HUDEP-2 (cell line): ENCODE measurements around the gene PPIA.
A peak's percentile ranks its signal among the peaks of the same experiment; 100 is the strongest.

Source experiments
- DNase-seq, 76 experiments: peaks; one replicate each; lab custom pipeline; 2025; ENCODE audit not compliant: unreplicated experiment in 76 of 76; lab: John Stamatoyannopoulos, UW

The PPIA gene

DNA sequence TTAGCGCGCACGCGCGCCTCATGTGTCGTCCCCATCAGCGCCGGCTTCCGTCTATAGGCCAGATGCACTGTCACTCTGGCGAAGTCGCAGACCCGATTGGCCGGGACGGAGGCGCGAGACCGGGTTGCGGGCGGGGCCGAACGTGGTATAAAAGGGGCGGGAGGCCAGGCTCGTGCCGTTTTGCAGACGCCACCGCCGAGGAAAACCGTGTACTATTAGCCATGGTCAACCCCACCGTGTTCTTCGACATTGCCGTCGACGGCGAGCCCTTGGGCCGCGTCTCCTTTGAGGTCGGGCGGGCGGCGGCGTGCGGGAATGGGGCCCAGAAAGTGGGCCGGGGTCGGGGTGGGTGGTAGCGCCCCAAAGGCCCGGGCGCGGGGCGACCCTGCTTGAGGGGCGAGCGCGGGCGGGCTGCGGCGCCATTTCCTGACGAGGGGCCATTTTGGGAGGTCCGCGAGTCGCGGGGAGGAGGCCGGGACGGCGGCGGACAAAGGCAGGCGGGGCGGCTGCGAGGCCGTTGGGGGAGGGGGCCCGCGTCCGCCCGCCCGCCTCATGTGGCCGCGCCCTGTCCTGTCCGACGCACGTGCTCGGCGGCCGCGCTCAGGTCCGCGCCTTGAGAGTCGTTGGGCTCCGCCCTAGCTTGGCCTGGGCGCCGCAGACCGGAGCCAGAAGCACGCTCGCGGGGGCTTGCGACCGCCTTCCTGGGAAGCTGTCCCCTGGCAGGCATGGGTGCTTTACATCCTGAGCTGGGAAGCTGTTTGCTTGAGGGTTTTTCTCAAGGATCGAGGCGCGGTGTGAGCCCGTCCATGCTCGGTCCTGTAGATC, at the start of gene PPIA:
PPIA (plus strand) TSS at position 178 of the 825 bp plus-strand sequence; CDS start at position 222, 44 bp downstream.
- peak; percentile 48 to 98 (median 97) for DNase-seq

DNA sequence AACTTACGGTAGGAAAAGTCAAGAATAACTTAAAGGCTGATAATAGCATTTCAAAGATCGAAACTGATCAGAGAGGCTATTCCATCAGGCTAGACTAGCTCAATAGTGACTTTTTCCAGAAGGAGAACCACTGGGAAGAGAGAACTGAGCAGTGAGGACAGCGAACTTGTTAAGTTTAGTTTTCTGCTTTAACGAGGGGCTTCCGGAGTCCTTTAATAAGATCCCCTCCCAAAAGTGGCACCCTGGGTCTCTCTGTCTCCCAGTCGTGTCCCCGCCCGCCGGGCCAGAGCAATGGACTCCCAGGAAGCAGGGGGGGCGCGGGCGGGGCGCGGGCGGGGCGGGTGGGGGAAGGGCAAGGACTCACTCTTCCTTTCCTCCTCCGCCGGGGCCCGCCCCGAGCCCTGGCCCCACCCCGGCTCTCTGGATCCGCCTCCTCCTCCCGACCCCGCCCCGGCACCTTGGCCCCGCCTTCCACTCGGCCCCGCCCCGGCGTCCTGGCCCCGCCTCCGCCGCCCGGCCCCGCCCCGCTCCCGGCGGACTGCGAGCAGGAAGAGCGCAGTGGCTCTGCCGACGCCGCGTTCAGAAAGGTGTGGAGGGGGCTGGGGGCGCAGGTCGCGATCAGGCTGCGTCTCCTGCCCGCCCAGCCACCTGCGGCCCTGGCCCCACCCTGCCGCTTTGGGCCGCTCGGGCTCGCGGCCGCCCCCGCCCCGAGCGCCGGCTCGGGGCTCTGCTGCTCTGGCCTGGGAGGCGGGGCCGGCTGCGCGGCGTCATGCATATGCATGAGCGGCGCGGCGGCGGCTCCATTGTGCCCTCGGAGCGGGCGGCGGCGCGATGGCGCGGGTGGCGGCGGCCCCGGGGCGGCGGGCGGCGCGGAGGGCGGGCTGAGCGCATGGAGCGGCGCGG, 48.2 kb upstream of the PPIA start, which contains the start of gene ZMIZ2:
ZMIZ2 (plus strand) TSS at position 803 of the 903 bp plus-strand sequence. CDS start 7,403 bp downstream, outside the sequence.
- DNase-seq: peak in 73 of 76 experiments; percentile 25 to 92 (median 80)

DNA sequence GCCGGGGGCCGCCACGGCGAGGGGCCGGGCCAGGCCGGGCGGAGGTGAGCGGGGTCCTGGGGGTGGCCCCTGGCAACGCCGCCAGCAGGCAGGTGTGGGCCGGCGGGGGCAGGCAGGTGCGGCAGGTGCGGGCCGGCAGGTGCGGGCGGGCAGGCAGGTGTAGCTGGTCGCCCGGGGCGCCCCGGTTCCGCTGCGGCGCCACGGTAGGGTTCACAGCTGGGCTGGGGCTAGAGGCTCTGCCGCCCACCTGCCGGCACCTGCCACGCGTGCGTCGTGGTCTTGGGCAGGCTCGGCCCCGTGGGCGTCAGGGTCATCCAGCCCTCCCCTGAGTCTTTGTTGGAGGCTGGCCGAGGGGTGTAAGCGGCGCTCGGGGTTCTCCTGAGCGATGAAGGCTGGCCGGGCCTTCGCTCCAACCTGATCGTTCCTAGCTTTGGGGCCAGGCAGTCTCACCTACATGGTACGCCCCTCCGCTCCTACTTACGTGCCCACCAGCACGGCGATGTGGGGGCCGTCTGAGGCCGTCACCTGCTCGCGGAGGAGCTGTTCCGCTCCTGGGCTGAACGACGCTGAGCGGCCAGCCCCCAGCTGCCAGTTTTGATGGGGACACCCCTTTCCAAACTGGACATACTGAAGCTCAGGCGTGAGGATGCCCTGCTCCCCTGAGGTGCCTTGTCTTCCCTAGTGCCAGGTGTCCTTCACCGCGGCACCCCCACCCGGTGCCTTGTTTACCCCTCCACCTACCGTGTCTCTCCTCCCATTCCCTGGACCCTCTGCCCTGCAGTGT, 47.3 kb upstream of the PPIA start:
- no peak for DNase-seq

DNA sequence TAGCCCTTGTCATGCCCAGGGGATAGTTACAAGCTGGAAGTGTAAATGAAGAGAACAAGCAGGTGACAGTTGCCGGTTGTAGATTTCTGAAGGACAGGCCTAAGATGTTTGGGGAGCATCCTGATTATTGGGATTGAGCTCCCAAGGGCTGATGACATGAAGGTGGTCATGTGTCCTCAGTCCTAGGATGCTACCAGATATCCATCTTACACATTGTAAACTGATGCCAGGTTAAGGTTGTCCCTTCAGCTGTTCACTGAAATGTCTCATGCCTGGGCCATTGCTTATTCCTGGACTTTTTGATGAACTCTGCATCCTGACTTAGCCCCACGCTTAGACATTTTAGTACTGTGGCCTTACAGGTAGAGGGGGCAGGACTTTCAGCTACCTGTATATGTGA, 46.5 kb upstream of the PPIA start:
- DNase-seq: no peak

DNA sequence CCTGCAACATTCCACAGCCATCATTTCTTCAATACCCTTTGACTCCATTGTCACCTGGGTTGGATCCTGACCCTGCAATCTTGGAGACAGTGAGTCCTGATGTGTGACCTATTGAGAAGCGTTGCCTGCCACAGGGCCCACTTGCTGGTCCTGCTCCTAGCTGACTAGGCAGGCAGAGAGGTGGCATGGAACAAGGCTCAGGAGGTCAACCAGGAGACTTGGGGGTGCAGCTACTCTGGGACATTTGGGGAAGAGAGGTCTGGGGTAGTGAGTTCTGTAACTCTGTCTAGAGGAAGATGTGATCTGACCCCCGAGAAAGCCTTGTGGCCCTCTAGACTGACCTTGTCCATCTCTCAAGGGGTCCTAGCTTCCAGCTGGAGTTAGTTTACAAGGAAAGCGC, 46.1 kb upstream of the PPIA start:
- DNase-seq: no peak

DNA sequence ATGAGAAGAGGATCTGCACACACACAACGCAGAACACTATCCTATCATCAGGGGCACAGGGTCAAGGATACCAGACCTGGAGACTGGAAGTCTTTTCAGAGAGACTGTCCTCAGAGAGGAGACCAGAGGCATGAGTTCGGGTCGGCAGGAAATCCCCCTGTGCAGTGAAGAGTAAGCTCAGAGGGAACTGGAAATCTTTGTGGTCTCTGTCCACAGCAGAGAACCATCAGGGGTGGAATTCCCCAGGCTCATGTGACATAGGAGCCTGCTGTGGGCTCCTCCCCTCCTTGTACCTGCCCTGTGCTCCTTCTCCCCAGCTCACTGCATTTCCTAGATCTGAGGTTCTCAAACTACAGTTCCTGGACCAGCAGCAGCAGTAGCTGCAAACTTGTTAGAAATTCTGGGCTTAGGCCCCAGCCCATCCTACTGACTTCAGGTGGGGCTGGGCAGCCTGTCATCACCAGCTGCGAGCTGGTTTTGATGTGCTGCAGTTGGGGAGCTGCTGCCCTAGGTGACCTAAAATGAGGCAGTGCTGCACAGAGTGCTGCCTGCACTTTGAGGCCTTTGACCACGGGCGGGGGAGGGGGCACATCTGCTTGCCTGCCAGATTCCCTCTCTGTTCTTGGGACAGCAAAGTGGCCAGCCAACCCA, 45.4 kb upstream of the PPIA start:
- DNase-seq: peak in 1 of 76 experiments; percentile 8

DNA sequence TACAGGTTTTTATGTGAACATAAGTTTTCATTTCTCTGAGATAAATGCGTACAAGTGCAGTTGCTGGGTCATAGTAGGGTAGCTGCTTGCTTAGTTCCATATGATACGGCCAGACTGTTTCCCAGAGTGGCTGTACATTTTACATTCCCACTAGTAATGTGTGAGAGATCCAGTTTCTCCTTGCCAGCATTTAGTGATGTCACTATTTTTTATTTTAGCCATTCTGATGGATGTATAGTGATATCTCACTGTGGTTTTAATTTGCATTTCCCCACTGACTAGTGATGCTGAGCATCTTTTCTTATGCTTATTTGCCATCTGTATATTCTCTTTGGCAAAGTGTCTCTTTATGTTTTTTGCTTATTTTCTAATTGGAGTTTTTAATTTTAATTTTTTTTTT, 43.7 kb upstream of the PPIA start:
- no peak for DNase-seq

DNA sequence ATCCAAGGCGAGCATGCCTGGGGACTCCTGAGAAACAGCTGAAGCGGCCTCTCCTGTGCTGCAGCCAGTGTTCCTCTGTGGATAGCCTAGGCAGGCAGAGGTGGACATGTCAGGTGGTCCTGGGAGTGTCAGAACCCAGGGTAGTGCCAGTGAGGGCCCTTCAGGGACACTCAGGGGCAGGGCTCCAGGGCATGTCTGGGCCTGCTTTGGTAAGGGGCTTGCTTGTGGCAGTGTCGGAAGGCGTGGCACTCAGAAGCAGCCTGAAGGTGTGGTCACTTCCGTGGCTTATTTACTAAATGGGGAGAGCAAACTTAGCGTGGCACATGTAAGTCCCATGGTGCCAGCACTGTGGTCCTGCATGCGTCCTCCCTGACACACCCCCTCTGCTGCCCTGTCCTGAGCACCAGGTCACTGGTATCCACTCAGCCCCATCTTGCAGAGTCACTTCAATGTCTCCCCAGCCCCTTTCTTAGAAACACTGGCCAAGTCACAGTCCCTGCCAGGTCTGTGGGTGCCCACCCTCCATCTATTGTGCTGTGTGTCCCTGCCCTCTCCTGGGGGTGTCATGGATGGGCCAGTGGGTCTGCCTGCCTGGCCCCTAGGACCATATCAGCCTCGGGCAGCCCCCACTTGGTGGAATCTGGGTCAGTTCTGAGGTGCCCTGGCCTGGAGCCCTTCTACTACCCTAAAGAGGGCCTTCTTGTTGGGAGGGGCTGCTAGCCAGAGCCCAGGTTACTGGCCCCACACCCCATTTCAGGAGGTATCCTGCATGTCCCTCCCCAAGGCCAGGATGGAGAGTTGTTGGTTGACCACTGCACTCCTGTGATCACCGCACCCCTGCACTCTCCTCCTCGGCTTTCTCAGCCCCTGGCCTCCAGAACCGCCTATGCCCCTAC, 41.4 kb upstream of the PPIA start:
- no peak for DNase-seq

DNA sequence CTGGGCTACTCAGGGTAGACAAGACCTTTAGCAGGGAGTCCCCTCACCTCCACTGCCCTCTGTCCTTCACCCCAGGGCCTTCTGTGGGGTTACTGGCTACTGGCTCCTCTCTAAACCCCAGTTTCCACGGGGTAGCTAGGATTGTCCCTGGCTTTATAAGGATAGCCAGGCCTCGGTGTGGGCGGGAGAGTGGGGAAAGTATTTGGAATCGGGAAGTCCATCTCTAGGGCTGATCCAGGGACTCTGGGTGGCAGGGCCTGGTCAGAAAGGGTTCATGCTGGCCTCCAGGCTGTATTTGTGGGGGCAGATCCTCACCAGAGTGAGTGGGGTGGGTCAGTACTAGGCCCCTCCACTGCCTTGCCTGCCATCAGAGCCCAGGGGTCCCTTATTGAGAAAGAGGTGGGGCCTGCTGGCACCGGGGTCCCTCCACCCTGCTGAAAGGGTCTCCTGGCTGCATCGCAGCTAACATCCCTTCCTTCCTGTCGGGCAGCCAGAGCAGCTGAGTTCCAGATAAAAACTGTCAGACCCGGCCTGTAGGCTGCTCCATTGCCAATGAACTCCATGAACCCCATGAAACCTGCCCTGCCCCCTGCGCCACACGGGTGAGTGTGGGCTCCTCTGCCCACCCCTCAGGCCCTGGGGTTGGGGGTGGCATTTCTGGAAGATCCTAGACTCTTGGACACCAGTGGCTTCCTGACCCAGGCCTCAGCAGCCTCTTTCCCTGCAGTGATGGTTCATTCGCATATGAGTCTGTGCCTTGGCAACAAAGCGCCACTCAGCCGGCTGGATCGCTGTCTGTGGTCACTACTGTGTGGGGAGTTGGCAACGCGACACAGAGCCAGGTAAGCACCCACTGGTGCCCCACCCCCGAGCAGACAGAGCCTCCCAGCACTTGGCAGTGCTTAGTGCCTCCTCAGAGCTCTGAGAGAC, 40.5 kb upstream of the PPIA start:
- DNase-seq: no peak

DNA sequence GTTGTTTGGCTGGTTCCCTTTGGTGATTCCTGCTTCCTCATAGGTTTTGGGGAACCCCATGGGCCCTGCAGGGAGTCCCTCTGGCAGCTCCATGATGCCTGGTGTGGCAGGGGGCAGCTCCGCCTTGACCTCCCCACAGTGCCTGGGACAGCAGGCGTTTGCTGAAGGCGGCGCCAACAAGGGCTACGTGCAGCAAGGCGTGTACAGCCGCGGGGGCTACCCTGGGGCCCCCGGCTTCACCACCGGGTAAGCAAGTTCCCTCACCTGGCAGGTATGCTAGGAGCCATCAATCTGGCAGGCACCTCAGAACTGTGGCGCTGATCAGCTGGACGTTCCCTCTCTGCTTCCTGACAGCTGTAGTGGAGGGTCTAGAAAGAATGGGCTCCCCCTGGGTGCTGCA, 39.6 kb upstream of the PPIA start:
- DNase-seq: no peak

DNA sequence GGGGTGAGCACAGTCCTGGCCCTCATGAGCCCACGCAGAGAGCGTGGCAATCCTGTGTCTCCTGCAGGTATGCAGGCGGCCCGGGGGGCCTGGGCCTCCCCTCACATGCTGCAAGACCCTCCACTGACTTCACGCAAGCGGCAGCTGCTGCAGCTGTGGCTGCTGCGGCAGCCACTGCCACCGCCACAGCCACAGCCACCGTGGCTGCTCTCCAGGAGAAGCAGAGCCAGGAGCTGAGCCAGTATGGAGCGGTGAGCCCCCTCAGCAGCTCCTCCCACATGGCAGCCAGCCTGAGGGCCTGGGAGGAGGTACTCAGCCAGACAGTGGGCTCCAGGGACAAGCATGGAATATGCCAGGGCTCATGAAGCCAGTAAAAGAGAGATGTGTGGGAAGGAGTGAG, 39.2 kb upstream of the PPIA start:
- DNase-seq: no peak

DNA sequence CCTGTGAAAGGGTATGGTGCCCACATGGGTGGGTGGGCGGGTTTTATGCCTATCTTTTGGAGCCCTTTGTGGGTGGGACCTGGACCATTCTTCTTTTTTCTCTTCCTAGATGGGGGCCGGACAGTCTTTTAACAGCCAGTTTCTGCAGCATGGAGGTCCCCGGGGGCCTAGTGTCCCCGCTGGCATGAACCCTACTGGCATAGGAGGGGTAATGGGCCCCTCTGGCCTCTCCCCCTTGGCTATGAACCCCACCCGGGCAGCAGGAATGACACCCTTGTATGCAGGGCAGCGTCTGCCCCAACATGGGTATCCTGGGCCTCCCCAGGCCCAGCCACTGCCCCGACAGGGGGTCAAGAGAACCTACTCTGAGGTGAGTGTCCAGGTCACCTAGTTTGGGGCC, 38.7 kb upstream of the PPIA start:
- no peak for DNase-seq

DNA sequence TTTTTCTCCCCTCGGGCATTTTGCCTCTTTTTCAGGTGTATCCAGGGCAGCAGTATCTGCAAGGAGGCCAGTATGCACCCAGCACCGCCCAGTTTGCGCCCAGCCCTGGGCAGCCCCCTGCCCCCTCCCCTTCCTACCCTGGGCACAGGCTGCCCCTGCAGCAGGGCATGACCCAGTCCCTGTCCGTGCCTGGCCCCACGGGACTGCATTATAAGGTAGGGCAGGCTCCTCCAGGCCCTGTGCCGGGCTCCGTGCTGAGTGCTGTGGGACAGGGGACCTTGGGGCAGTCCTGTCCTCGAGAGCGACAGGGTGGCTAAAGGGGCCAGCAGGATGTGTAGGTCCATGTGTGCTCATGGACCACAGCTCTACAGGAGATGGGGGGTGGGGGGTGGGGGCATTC, 37.2 kb upstream of the PPIA start:
- DNase-seq: no peak

DNA sequence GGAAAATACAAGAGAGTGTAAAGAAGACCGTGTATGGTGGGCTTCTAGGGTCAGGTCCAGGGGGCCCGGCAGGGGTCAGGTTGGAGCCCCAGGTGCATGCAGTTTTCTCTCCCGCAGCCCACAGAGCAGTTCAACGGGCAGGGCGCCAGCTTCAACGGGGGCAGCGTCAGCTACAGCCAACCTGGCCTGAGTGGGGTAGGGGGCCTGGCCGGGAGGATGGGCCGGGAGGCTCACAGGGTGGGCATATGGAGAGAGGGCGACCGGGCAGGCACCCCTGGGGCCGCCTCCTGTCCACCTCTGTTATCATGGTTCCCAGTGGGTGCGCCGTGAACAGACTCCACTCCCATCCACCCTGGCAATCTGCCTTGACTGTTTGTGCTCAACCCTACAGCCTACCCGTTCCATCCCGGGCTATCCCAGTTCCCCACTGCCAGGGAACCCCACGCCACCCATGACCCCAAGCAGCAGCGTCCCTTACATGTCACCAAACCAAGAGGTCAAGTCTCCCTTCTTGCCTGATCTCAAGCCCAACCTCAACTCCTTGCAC, 36.4 kb upstream of the PPIA start:
- peak in 8 of 76 experiments; percentile 5 to 30 (median 18) for DNase-seq

DNA sequence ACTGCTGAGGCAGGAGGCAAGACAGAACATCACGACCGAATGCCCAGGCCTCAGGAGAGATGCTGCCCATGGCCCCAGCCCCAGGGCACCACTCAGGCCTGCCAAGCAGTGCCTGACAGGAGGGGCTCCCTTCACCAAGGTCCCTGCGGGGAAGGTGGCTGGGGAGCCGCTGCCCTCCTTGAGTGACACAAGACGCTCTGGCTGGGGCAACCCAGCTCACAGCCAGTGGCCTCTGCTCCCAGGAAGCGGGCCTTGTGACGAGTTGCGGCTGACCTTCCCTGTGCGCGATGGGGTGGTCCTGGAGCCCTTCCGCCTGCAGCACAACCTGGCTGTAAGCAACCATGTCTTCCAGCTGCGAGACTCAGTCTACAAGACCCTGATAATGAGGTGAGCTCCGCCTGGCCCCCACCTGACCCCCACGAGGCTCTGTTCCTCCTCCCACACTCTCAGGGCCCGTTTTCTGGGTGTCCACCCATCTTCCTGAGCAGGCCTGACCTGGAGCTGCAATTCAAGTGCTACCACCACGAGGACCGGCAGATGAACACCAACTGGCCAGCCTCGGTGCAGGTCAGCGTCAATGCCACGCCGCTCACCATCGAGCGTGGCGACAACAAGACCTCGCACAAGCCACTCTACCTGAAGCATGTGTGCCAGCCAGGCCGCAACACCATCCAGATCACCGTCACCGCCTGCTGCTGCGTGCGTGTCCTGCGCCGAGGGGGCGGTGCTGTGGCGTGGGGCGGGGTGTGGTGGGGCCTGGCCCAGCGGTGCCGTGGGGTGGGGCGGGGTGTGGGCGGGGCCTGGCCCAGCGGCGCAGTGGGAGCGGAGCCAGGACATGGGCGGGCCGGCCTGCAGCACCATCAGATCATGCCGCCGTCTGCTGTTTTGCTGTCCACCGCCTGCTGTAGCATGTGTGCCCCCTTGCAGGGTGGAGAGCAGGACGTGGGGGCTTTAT, 35.0 kb upstream of the PPIA start:
- DNase-seq: peak in 73 of 76 experiments; percentile 24 to 94 (median 81)

DNA sequence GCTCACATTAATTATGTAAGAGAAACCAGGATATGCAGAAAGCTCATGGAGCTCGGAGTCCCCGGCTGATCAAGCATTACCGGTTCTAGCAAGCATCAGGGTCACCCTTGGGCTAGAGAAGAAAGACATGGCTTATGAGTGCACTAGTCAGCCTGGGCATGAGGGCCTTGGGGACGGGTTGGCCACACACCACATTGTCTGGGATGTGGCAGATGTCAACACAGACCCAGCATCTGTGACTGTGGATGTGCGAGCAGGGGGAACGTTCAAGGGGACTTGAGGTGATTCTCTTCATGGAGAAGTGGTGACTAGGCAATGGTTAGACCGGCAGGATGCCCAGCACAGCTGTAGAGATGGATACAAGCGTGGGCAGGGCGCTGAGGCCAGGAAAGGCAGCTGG, 34.2 kb upstream of the PPIA start:
- DNase-seq: no peak
